GM12878 (cell line): ENCODE measurements around the gene COPS7A. TPM values are rescaled to one million over a fixed set of nuclear protein-coding genes. Genes with fewer than 3 reads are reported as not detected.
A peak's percentile ranks its signal among the peaks of the same experiment; 100 is the strongest.

Source experiments
- ATAC-seq: fragments of 200-7000 bp; cut with Tn5 transposase; 3 replicates; pipeline ENCODE4 v1.9.1; 2020; ENCODE audit warnings: mild to moderate bottlenecking, moderate library complexity
- BruUV-seq: library from RNA; stranded (reverse); fragments of 400-500 nt; replicated peaks from 2 replicates; lab custom pipeline; 2021; lab: Mats Ljungman, UMichigan
- CTCF ChIA-PET: fragments of 300-600 bp; sonication (Branson Sonifier 250); formaldehyde crosslinking; extraction: SDS; loops from one replicate; lab custom pipeline; 2021; ENCODE audit warnings: inconsistent platforms; lab: Yijun Ruan, JAX
- POLR2A ChIA-PET: fragments of 350-600 bp; formaldehyde crosslinking; extraction: SDS; loops from one replicate; lab custom pipeline; 2021; ENCODE audit warnings: inconsistent platforms; lab: Charles Lee
- RAD21 ChIA-PET: fragments of 300-600 bp; sonication (Branson Sonifier 250); formaldehyde crosslinking; loops from one replicate; lab custom pipeline; 2023; ENCODE audit warnings: antibody characterized with exemption; ENCODE audit not compliant: unreplicated experiment; lab: Charles Lee
- SMC1A ChIA-PET: fragments of 300-600 bp; sonication (Branson Sonifier 250); formaldehyde crosslinking; loops from one replicate; lab custom pipeline; 2023; ENCODE audit not compliant: unreplicated experiment, uncharacterized antibody; lab: Charles Lee
- DNase-seq: peaks from one replicate; pipeline ENCODE4 v3.0.0-alpha.2; 2011; ENCODE audit warnings: low read depth, low spot score
- FAIRE-seq: peaks from 3 replicates; lab custom pipeline; 2011; peaks lifted over from hg19 to GRCh38; lab: Jason Lieb, UNC
- H2AFZ ChIP-seq: 2 replicates; pipeline ENCODE4 v1.6.0; 2011; ENCODE audit warnings: low read depth, low read length, control low read depth; ENCODE audit not compliant: control insufficient read depth
- H3K27ac ChIP-seq: 2 replicates; pipeline ENCODE4 v1.5.1; 2011; ENCODE audit warnings: control low read depth; ENCODE audit not compliant: control insufficient read depth, insufficient read depth
- H3K27me3 ChIP-seq, 2 experiments: replicated peaks in 1 of 2; 2 replicates each; pipeline versions ENCODE4 v1.6.0 to v1.6.1; 2011; ENCODE audit warnings: low read length in 1 of 2; ENCODE audit not compliant: control insufficient read depth in 2 of 2, insufficient read depth in 2 of 2
- H3K36me3 ChIP-seq, 2 experiments: 2 replicates each; pipeline ENCODE4 v1.5.1; 2011; ENCODE audit warnings: low read length in 1 of 2; ENCODE audit not compliant: control insufficient read depth in 2 of 2, insufficient read depth in 2 of 2
- H3K4me1 ChIP-seq: 2 replicates; pipeline ENCODE4 v1.6.1; 2011; ENCODE audit warnings: mild to moderate bottlenecking, low read length, moderate library complexity, mixed read lengths; ENCODE audit not compliant: control insufficient read depth, insufficient read depth
- H3K4me2 ChIP-seq: 2 replicates; pipeline ENCODE4 v1.6.0; 2011; ENCODE audit warnings: control low read depth; ENCODE audit not compliant: control insufficient read depth, insufficient read depth
- H3K4me3 ChIP-seq: fragments of 200-600 bp; sonication (generic); 2 replicates; pipeline ENCODE4 v1.5.1; 2016
- H3K79me2 ChIP-seq: 2 replicates; pipeline ENCODE4 v1.6.0; 2011; ENCODE audit warnings: low read length; ENCODE audit not compliant: control insufficient read depth, insufficient read depth
- H3K9ac ChIP-seq: 2 replicates; pipeline ENCODE4 v1.8.0; 2011; ENCODE audit warnings: low read length, control low read depth, mixed read lengths; ENCODE audit not compliant: control insufficient read depth, insufficient read depth
- H3K9me3 ChIP-seq: replicated peaks from 3 replicates; pipeline ENCODE4 v1.5.1; 2011; ENCODE audit warnings: mild to moderate bottlenecking, low read length; ENCODE audit not compliant: control insufficient read depth, insufficient read depth
- H4K20me1 ChIP-seq: 2 replicates; pipeline ENCODE4 v1.6.0; 2011; ENCODE audit not compliant: control insufficient read depth, insufficient read depth
- ASH2L ChIP-seq: fragments of 300-600, 200-600 bp; sonication (generic); IDR thresholded peaks from 2 replicates; pipeline ENCODE4 v1.6.1; 2017; ENCODE audit warnings: low read depth, mild to moderate bottlenecking, borderline replicate concordance
- CBX5 ChIP-seq: sonication (generic); IDR thresholded peaks from 2 replicates; pipeline ENCODE4 v1.6.1; 2016; ENCODE audit warnings: low read depth, moderate library complexity, mild to moderate bottlenecking, inconsistent platforms
- EZH2 ChIP-seq: IDR thresholded peaks from 2 replicates; pipeline ENCODE4 v1.6.1; 2012; ENCODE audit warnings: low read depth, mild to moderate bottlenecking, control low read depth, inconsistent platforms, low read length, borderline replicate concordance; ENCODE audit not compliant: control insufficient read depth
- KDM1A ChIP-seq: fragments of 200-600 bp; sonication (generic); IDR thresholded peaks from 2 replicates; pipeline ENCODE4 v1.6.1; 2016; ENCODE audit warnings: borderline replicate concordance
- ZNF384 ChIP-seq: IDR thresholded peaks from 2 replicates; pipeline ENCODE4 v1.6.1; 2012; ENCODE audit warnings: low read depth, mild to moderate bottlenecking, low read length, improper control_type of control experiment, borderline replicate concordance
- WGBS: methylation state at CpG from one replicate; pipeline ENCODE4 v1.1.6; 2016; ENCODE audit warnings: low lambda C conversion rate; ENCODE audit not compliant: insufficient replicate concordance, insufficient coverage; ENCODE audit errors: missing lambda C conversion rate; 5-methylcytosine and 5-hydroxymethylcytosine counted together
- in situ Hi-C: fragments of 300-500 bp; cut with MboI; formaldehyde crosslinking; loops from 9 replicates; pipeline ENCODE4 v1.14.3; 2018; ENCODE audit warnings: mixed read lengths
- intact Hi-C: fragments of 100-400 bp; cut with micrococcal nuclease; formaldehyde crosslinking; loops from one replicate; pipeline ENCODE4 v1.14.2; 2022; ENCODE audit not compliant: unreplicated experiment
- polyA plus RNA-seq, 11 experiments: library from polyadenylated mRNA; depleted of rRNA in 4 of 11; unstranded in 6 of 11; stranded (reverse) in 5 of 11; fragments of >200 nt; fragmentation: Nextera tagmentation in 4 of 11; fragmentation: Illumina TruSeq in 1 of 11; extraction: Ambion mirVana in 4 of 11; extraction: Trizol in 1 of 11; gene quantifications; 1 replicate in 1 of 11; 2 replicates in 10 of 11; pipeline versions ENCODE4 v1.2.1 to v1.2.3, GENCODE V29; 2011 to 2016; ENCODE audit warnings: inconsistent platforms in 2 of 11, missing spikeins in 2 of 11, low read depth in 1 of 11
- total RNA-seq, 4 experiments: library from RNA; depleted of rRNA in 3 of 4; stranded (reverse); fragments of >200 nt in 3 of 4; fragmentation: Illumina TruSeq in 1 of 4; extraction: Trizol in 1 of 4; gene quantifications; 2 replicates each; pipeline versions ENCODE4 v1.2.1 to v1.2.3, GENCODE V29; 2013 to 2021
- TF ChIP-seq, protein P1 (sequence below): IDR thresholded peaks from 2 replicates; pipeline ENCODE4 v1.6.1; 2011; ENCODE audit warnings: mild to moderate bottlenecking, low read depth, low read length, moderate library complexity; ENCODE audit not compliant: insufficient replicate concordance

The COPS7A gene
- total and polyA plus RNA-seq, 10 of the 15 experiments (the other 5 are each of a cell fraction or from before 2014, with no cell fraction given): 25.7 to 74.0 (median 51.9) TPM

GRCh38 chr12:6725350-6725749 is 1.5 kb downstream of the COPS7A start:
- RAD21 ChIA-PET: interaction anchor here (3.0 to 3.3 kb wide), 2 partner anchors 28 to 36 kb away, joined by 27 to 45 read pairs; partner anchors contain the start of genes MLF2 and ZNF384
- H3K27ac ChIP-seq: no peak overlapping the region
- H2AFZ ChIP-seq: no peak overlapping the region
- peak overlapping the region; percentile 38 for H3K9ac ChIP-seq
- TF ChIP-seq ASH2L (no peak), ZNF384 (no peak), KDM1A (no peak), EZH2 (no peak), CBX5 (no peak)
- TF ChIP-seq, protein P1, sequence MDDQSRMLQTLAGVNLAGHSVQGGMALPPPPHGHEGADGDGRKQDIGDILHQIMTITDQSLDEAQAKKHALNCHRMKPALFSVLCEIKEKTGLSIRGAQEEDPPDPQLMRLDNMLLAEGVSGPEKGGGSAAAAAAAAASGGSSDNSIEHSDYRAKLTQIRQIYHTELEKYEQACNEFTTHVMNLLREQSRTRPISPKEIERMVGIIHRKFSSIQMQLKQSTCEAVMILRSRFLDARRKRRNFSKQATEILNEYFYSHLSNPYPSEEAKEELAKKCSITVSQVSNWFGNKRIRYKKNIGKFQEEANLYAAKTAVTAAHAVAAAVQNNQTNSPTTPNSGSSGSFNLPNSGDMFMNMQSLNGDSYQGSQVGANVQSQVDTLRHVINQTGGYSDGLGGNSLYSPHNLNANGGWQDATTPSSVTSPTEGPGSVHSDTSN: no peak
- intact Hi-C loops: no loop called here
- H3K79me2 ChIP-seq: peaks cover 10% of the 10 kb centered on the region
- CTCF ChIA-PET: interaction anchor here (0.8 to 3.5 kb wide), 5 partner anchors 28 to 123 kb away, joined by 3 to 28 read pairs (median 4); partner anchors contain the start of gene MLF2
- peak overlapping the region; percentile 72 for H3K4me2 ChIP-seq
- no peaks in the 10 kb centered on the region for H3K9me3 ChIP-seq
- POLR2A ChIA-PET: interaction anchor here (0.9 to 3.6 kb wide), 4 partner anchors 19 to 126 kb away, joined by 3 to 53 read pairs (median 24); partner anchors contain the start of genes CDCA3, MLF2, USP5 and ZNF384
- BruUV-seq: no TSS peak
- no peaks in the 10 kb centered on the region; the same call in 1 of the 2 replicates for H3K4me1 ChIP-seq
- 80% methylated on average over 7 of the region's 7 CpGs for WGBS
- ATAC-seq: no peak
- no peaks in the 10 kb centered on the region for H3K27me3 ChIP-seq
- SMC1A ChIA-PET: interaction anchor here (0.7 to 3.1 kb wide), 6 partner anchors 9 to 99 kb away, joined by 3 to 31 read pairs (median 4); partner anchors contain the start of genes MLF2 and ZNF384
- H3K4me3 ChIP-seq: peak overlapping the region; percentile 78
- no peaks in the 10 kb centered on the region for H4K20me1 ChIP-seq
- in situ Hi-C loops: no loop called here
- no peak for DNase-seq
- no peak for FAIRE-seq
- H3K36me3 ChIP-seq: peaks cover 7 to 11% of the 10 kb centered on the region in 2 experiments; a peak in 3 of 4 replicates
